Suppressor macrophage (primary cell): Measurements from ENCODE around the gene ARTN.
A peak's percentile ranks its signal among the peaks of the same experiment; 100 is the strongest.

Source experiments
- DNase-seq, 4 experiments: peaks; one replicate each; pipeline ENCODE4 v3.0.0-alpha.2; 2020 to 2022

The ARTN gene

GRCh38 chr1:43947874-43948437, 14.4 kb downstream of the ARTN start:
- DNase-seq = no peak

GRCh38 chr1:43949678-43950077, 16.1 kb downstream of the ARTN start:
- DNase-seq = no peak

- no peak for DNase-seq
Observed at GRCh38 chr1:43951021-43951985, 17.7 kb downstream of the ARTN start.

- no peak for DNase-seq
Observed at GRCh38 chr1:43952731-43953346, 19.2 kb downstream of the ARTN start.

- no peak for DNase-seq
Observed at GRCh38 chr1:43953361-43953760, 19.8 kb downstream of the ARTN start.

GRCh38 chr1:43954036-43954435, 20.4 kb downstream of the ARTN start:
- no peak for DNase-seq

GRCh38 chr1:43956234-43956633, 22.6 kb downstream of the ARTN start:
- DNase-seq = no peak

- DNase-seq = no peak
Observed at GRCh38 chr1:43957407-43958040, 23.9 kb downstream of the ARTN start.

- peak in 1 of 4 experiments; percentile 14 for DNase-seq
Observed at GRCh38 chr1:43958351-43959255, 25.0 kb downstream of the ARTN start.

- no peak for DNase-seq
Observed at GRCh38 chr1:43960798-43961197, 27.2 kb downstream of the ARTN start.

GRCh38 chr1:43961692-43962091, 28.1 kb downstream of the ARTN start:
- no peak for DNase-seq

GRCh38 chr1:43962324-43962723, 28.7 kb downstream of the ARTN start:
- DNase-seq = no peak

GRCh38 chr1:43963006-43963405, 29.4 kb downstream of the ARTN start:
- DNase-seq = no peak

- DNase-seq = no peak
Observed at GRCh38 chr1:43963890-43964289, 30.3 kb downstream of the ARTN start.

- no peak for DNase-seq
Observed at GRCh38 chr1:43965316-43965715, 31.7 kb downstream of the ARTN start.

- peak; percentile 26 to 56 (median 40) for DNase-seq
Observed at GRCh38 chr1:43968348-43968948, 34.8 kb downstream of the ARTN start.

- no peak for DNase-seq
Observed at GRCh38 chr1:43969416-43969745, 35.8 kb downstream of the ARTN start.

- DNase-seq = peak; percentile 96 to 98 (median 96)
Observed at GRCh38 chr1:43969746-43970466, 36.3 kb downstream of the ARTN start, which contains the start of gene DPH2. Gene DPH2 (plus strand): TSS chr1:43970010. CDS start chr1:43970176, 166 bp downstream.

GRCh38 chr1:43970502-43970901, 36.9 kb downstream of the ARTN start:
- DNase-seq = no peak

- DNase-seq = no peak
Observed at GRCh38 chr1:43970911-43971310, 37.3 kb downstream of the ARTN start.
